ENCODE data around the gene P2RX1.
"Not testable (repeated sequence)": the region's sequence is repeated elsewhere in the genome, so short reads cannot be mapped to it uniquely, and the experiment has no call there.

P2RX1 gene

GRCh38 chr17:3867106-3867505 lies 49.2 kb downstream of the P2RX1 start:
- peaks cover 4% of the 10 kb centered on the region for H3K36me3 ChIP-seq (ENCODE audit: control insufficient read depth, insufficient read depth, low read length)
- H3K27ac ChIP-seq (ENCODE audit: low read depth, low read length) = no peak overlapping the region

DNA sequence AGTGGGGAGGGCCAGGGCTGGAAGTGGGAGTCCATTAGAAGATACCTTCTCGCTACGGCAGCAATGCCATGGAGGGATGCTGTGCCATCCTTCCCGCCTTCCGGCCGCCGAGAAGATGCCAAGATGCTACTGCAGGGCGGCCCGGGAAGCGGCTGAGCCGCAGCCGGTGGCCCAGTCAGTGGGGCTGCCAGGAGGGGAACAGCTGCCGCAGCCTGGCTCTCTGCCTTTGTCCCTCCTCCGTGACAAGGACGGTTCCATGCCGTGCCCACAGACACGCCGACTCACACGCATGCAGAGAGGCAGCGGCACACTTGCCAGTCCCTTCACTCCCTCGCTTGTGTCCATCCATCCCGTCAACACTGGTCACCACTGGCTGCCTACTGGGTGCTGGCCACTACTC lies 50.0 kb downstream of the P2RX1 start:
- Histone ChIP-seq H3K27ac (ENCODE audit: low read depth, low read length) (no peak overlapping the region), H3K4me1 (ENCODE audit: control insufficient read depth, insufficient read depth, low read length) (no peaks in the 10 kb centered on the region), H3K9me3 (ENCODE audit: control insufficient read depth, insufficient read depth, low read length) (no peaks in the 10 kb centered on the region), H3K27me3 (ENCODE audit: control insufficient read depth, insufficient read depth, low read length) (no peaks in the 10 kb centered on the region), H3K9ac (ENCODE audit: low read depth, low read length) (no peak overlapping the region), H3K36me3 (ENCODE audit: control insufficient read depth, insufficient read depth, low read length) (peaks cover 5% of the 10 kb centered on the region), H3K4me3 (ENCODE audit: low read depth, low read length) (no peak overlapping the region)

More at GRCh38 chr17:3867106-3867505, 49.2 kb downstream of the P2RX1 start:
- Histone ChIP-seq H3K27me3 (ENCODE audit: control insufficient read depth, insufficient read depth, low read length) (no peaks in the 10 kb centered on the region), H3K9ac (ENCODE audit: low read depth, low read length) (no peak overlapping the region), H3K4me1 (ENCODE audit: control insufficient read depth, insufficient read depth, low read length) (no peaks in the 10 kb centered on the region), H3K9me3 (ENCODE audit: control insufficient read depth, insufficient read depth, low read length) (no peaks in the 10 kb centered on the region), H3K4me3 (ENCODE audit: low read depth, low read length) (no peak overlapping the region)

GRCh38 chr17:3865176-3865575 lies 51.1 kb downstream of the P2RX1 start:
- H3K36me3 ChIP-seq (ENCODE audit: control insufficient read depth, insufficient read depth, low read length) = peaks cover 13% of the 10 kb centered on the region
- no peaks in the 10 kb centered on the region for H3K27me3 ChIP-seq (ENCODE audit: control insufficient read depth, insufficient read depth, low read length)
- no peaks in the 10 kb centered on the region for H3K9me3 ChIP-seq (ENCODE audit: control insufficient read depth, insufficient read depth, low read length)
- no peak overlapping the region for H3K9ac ChIP-seq (ENCODE audit: low read depth, low read length)
- no peak overlapping the region for H3K4me3 ChIP-seq (ENCODE audit: low read depth, low read length)
- H3K27ac ChIP-seq (ENCODE audit: low read depth, low read length) = no peak overlapping the region
- H3K4me1 ChIP-seq (ENCODE audit: control insufficient read depth, insufficient read depth, low read length) = no peaks in the 10 kb centered on the region

DNA sequence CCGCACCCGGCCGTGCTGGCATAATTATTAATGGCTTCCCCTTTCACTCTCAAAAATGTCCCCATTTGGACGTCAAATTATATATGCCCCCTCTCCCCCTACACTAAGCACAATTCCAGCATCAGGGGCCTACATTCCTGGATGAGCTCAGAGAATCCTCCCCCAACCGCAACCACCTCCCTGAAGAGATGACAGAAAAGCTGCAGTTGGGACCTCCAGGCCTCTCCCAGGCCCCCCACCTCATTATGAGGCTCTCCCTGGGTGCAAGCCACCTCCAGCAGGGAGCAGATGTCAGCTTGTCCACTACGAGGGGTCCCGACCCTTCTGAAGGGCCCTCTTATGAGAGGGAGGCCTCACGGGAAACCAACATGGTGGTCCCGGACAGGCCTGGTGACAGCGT lies 51.7 kb downstream of the P2RX1 start:
- no peaks in the 10 kb centered on the region for H3K27me3 ChIP-seq (ENCODE audit: control insufficient read depth, insufficient read depth, low read length)
- peaks cover 13% of the 10 kb centered on the region for H3K36me3 ChIP-seq (ENCODE audit: control insufficient read depth, insufficient read depth, low read length)
- no peaks in the 10 kb centered on the region for H3K9me3 ChIP-seq (ENCODE audit: control insufficient read depth, insufficient read depth, low read length)
- no peak overlapping the region for H3K27ac ChIP-seq (ENCODE audit: low read depth, low read length)
- H3K4me1 ChIP-seq (ENCODE audit: control insufficient read depth, insufficient read depth, low read length) = no peaks in the 10 kb centered on the region
- H3K9ac ChIP-seq (ENCODE audit: low read depth, low read length) = no peak overlapping the region
- H3K4me3 ChIP-seq (ENCODE audit: low read depth, low read length) = no peak overlapping the region

- Histone ChIP-seq H3K4me3 (ENCODE audit: low read depth, low read length) (no peak overlapping the region), H3K9ac (ENCODE audit: low read depth, low read length) (no peak overlapping the region), H3K27ac (ENCODE audit: low read depth, low read length) (no peak overlapping the region), H3K27me3 (ENCODE audit: control insufficient read depth, insufficient read depth, low read length) (no peaks in the 10 kb centered on the region), H3K36me3 (ENCODE audit: control insufficient read depth, insufficient read depth, low read length) (peaks cover 13% of the 10 kb centered on the region), H3K4me1 (ENCODE audit: control insufficient read depth, insufficient read depth, low read length) (no peaks in the 10 kb centered on the region), H3K9me3 (ENCODE audit: control insufficient read depth, insufficient read depth, low read length) (no peaks in the 10 kb centered on the region)
Measured at GRCh38 chr17:3861761-3862681, 54.2 kb downstream of the P2RX1 start.

GRCh38 chr17:3860939-3861700 lies 55.1 kb downstream of the P2RX1 start:
- H3K4me3 ChIP-seq (ENCODE audit: low read depth, low read length) = no peak overlapping the region

GRCh38 chr17:3859940-3860339 lies 56.3 kb downstream of the P2RX1 start:
- Histone ChIP-seq H3K9me3 (ENCODE audit: control insufficient read depth, insufficient read depth, low read length) (no peaks in the 10 kb centered on the region), H3K4me1 (ENCODE audit: control insufficient read depth, insufficient read depth, low read length) (no peaks in the 10 kb centered on the region), H3K36me3 (ENCODE audit: control insufficient read depth, insufficient read depth, low read length) (peaks cover 13% of the 10 kb centered on the region), H3K27me3 (ENCODE audit: control insufficient read depth, insufficient read depth, low read length) (no peaks in the 10 kb centered on the region), H3K27ac (ENCODE audit: low read depth, low read length) (no peak overlapping the region), H3K9ac (ENCODE audit: low read depth, low read length) (no peak overlapping the region), H3K4me3 (ENCODE audit: low read depth, low read length) (no peak overlapping the region)

More at GRCh38 chr17:3860939-3861700, 55.1 kb downstream of the P2RX1 start:
- no peaks in the 10 kb centered on the region for H3K4me1 ChIP-seq (ENCODE audit: control insufficient read depth, insufficient read depth, low read length)
- H3K9ac ChIP-seq (ENCODE audit: low read depth, low read length) = no peak overlapping the region
- peaks cover 13% of the 10 kb centered on the region for H3K36me3 ChIP-seq (ENCODE audit: control insufficient read depth, insufficient read depth, low read length)
- no peak overlapping the region for H3K27ac ChIP-seq (ENCODE audit: low read depth, low read length)
- no peaks in the 10 kb centered on the region for H3K9me3 ChIP-seq (ENCODE audit: control insufficient read depth, insufficient read depth, low read length)
- H3K27me3 ChIP-seq (ENCODE audit: control insufficient read depth, insufficient read depth, low read length) = no peaks in the 10 kb centered on the region

- no peak overlapping the region for H3K27ac ChIP-seq (ENCODE audit: low read depth, low read length)
- no peak overlapping the region for H3K4me3 ChIP-seq (ENCODE audit: low read depth, low read length)
- H3K9me3 ChIP-seq (ENCODE audit: control insufficient read depth, insufficient read depth, low read length) = no peaks in the 10 kb centered on the region
- H3K9ac ChIP-seq (ENCODE audit: low read depth, low read length) = no peak overlapping the region
- no peaks in the 10 kb centered on the region for H3K4me1 ChIP-seq (ENCODE audit: control insufficient read depth, insufficient read depth, low read length)
- H3K36me3 ChIP-seq (ENCODE audit: control insufficient read depth, insufficient read depth, low read length) = peaks cover 13% of the 10 kb centered on the region
- H3K27me3 ChIP-seq (ENCODE audit: control insufficient read depth, insufficient read depth, low read length) = no peaks in the 10 kb centered on the region
Measured at GRCh38 chr17:3857261-3858105, 58.8 kb downstream of the P2RX1 start.

DNA sequence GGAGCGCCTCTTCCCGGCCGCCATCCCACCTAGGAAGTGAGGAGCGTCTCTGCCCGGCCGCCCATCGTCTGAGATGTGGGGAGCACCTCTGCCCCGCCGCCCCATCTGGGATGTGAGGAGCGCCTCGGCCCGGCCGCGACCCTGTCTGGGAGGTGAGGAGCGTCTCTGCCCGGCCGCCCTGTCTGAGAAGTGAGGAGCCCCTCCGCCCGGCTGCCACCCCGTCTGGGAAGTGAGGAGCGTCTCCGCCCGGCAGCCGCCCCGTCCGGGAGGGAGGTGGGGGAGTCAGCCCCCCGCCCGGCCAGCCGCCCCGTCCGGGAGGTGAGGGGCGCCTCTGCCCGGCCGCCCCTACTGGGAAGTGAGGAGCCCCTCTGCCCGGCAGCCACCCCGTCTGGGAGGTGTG lies 62.1 kb downstream of the P2RX1 start:
- H3K27me3 ChIP-seq (ENCODE audit: control insufficient read depth, insufficient read depth, low read length); H3K9me3 ChIP-seq (ENCODE audit: control insufficient read depth, insufficient read depth, low read length); H3K9ac ChIP-seq (ENCODE audit: low read depth, low read length); H3K27ac ChIP-seq (ENCODE audit: low read depth, low read length); H3K4me1 ChIP-seq (ENCODE audit: control insufficient read depth, insufficient read depth, low read length); H3K4me3 ChIP-seq (ENCODE audit: low read depth, low read length); H3K36me3 ChIP-seq (ENCODE audit: control insufficient read depth, insufficient read depth, low read length): not testable (repeated sequence)

- H3K4me3 ChIP-seq (ENCODE audit: low read depth, low read length) = no peak overlapping the region
- no peaks in the 10 kb centered on the region for H3K9me3 ChIP-seq (ENCODE audit: control insufficient read depth, insufficient read depth, low read length)
- H3K27me3 ChIP-seq (ENCODE audit: control insufficient read depth, insufficient read depth, low read length) = no peaks in the 10 kb centered on the region
- H3K27ac ChIP-seq (ENCODE audit: low read depth, low read length) = no peak overlapping the region
- no peaks in the 10 kb centered on the region for H3K36me3 ChIP-seq (ENCODE audit: control insufficient read depth, insufficient read depth, low read length)
- no peak overlapping the region for H3K9ac ChIP-seq (ENCODE audit: low read depth, low read length)
- H3K4me1 ChIP-seq (ENCODE audit: control insufficient read depth, insufficient read depth, low read length) = no peaks in the 10 kb centered on the region
Measured at GRCh38 chr17:3852561-3852960, 63.7 kb downstream of the P2RX1 start.
